Loucy (cell line): ENCODE data around the gene BFSP1.

Source experiments
- H2AFZ ChIP-seq: fragments of 200-600 bp; sonication (generic); 2 replicates; pipeline ENCODE4 v1.6.0; 2016; ENCODE audit warnings: antibody characterized with exemption, mild to moderate bottlenecking, low read length, moderate library complexity
- H3F3A ChIP-seq: fragments of 200-600 bp; 2 replicates; pipeline ENCODE4 v1.6.0; 2016; ENCODE audit warnings: antibody characterized with exemption, low read depth, mild to moderate bottlenecking
- H3K27me3 ChIP-seq: fragments of 200-600 bp; sonication (generic); 2 replicates; pipeline ENCODE4 v1.6.1; 2014; ENCODE audit warnings: low read length, mild to moderate bottlenecking; ENCODE audit not compliant: insufficient read depth, poor library complexity, severe bottlenecking
- H3K36me3 ChIP-seq: fragments of 200-600 bp; sonication (generic); 2 replicates; pipeline ENCODE4 v1.6.1; 2016; ENCODE audit warnings: low read length; ENCODE audit not compliant: insufficient read depth
- H3K4me1 ChIP-seq: fragments of 200-600 bp; sonication (generic); 2 replicates; pipeline ENCODE4 v1.5.1; 2014; ENCODE audit warnings: low read length, mild to moderate bottlenecking; ENCODE audit not compliant: insufficient read depth, poor library complexity, severe bottlenecking
- H3K4me2 ChIP-seq: fragments of 200-600 bp; sonication (generic); 2 replicates; pipeline ENCODE4 v1.6.0; 2014; ENCODE audit warnings: antibody characterized with exemption, low read length, low read depth, mild to moderate bottlenecking; ENCODE audit not compliant: poor library complexity, severe bottlenecking
- H3K4me3 ChIP-seq: fragments of 200-600 bp; sonication (generic); 2 replicates; pipeline ENCODE4 v1.5.1; 2014; ENCODE audit warnings: low read length, mild to moderate bottlenecking, mixed read lengths; ENCODE audit not compliant: poor library complexity, severe bottlenecking
- H3K79me2 ChIP-seq: fragments of 200-600 bp; sonication (generic); 2 replicates; pipeline ENCODE4 v1.6.1; 2014; ENCODE audit warnings: low read length; ENCODE audit not compliant: insufficient read depth
- H3K9ac ChIP-seq: fragments of 200-600 bp; sonication (generic); 2 replicates; pipeline ENCODE4 v1.6.0; 2014; ENCODE audit warnings: mild to moderate bottlenecking, low read depth, low read length, moderate library complexity; ENCODE audit not compliant: poor library complexity, severe bottlenecking
- H3K9me2 ChIP-seq: fragments of 200-600 bp; sonication (generic); replicated peaks from 2 replicates; pipeline ENCODE4 v1.6.1; 2016; ENCODE audit warnings: low read depth, low read length, mixed read lengths
- H3K9me3 ChIP-seq: fragments of 200-600 bp; sonication (generic); 2 replicates; pipeline ENCODE4 v1.6.1; 2014; ENCODE audit warnings: mild to moderate bottlenecking, antibody characterized with exemption, low read length, low read depth; ENCODE audit not compliant: insufficient read depth
- H4K20me1 ChIP-seq: fragments of 200-600 bp; sonication (generic); 2 replicates; pipeline ENCODE4 v1.6.0; 2014; ENCODE audit warnings: antibody characterized with exemption, low read length, mild to moderate bottlenecking; ENCODE audit not compliant: insufficient read depth, poor library complexity, severe bottlenecking
- EZH2phosphoT487 ChIP-seq: fragments of 200-600 bp; IDR thresholded peaks from 2 replicates; pipeline ENCODE4 v1.6.1; 2018; ENCODE audit warnings: antibody characterized with exemption, mild to moderate bottlenecking, moderate library complexity, borderline replicate concordance
- TF ChIP-seq, protein P1 (sequence below): fragments of 200-600 bp; sonication (generic); conservative IDR thresholded peaks from 2 replicates; pipeline ENCODE4 v1.5.1; 2014; ENCODE audit warnings: mild to moderate bottlenecking, antibody characterized with exemption, low read length

The BFSP1 gene

DNA sequence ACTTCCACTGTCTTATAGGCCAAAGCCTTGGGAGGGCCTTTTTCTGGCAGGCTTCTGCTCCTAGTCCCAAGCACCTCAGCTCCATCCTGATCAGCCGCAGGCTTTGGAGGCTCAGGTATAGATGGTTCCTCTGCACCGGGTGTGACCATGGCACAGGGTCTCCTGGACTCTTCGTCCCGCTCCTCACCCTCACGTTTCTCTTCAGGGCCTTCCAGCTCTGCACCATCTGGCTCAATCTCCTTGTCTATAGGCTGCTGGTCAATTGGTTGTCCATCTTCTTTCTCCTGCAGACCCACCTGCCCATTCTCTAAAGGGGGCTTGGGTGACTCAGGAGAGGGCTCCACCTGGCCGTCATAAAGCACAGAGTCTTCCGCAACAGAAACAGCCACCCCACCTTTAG lies 37.0 kb downstream of the BFSP1 start:
- Histone ChIP-seq H3K9me2 (no peaks in the 10 kb centered on the region), H3K9me3 (no peaks in the 10 kb centered on the region), H3K4me1 (no peaks in the 10 kb centered on the region), H3K27me3 (no peaks in the 10 kb centered on the region), H4K20me1 (no peaks in the 10 kb centered on the region), H3K79me2 (no peaks in the 10 kb centered on the region), H3K36me3 (no peaks in the 10 kb centered on the region), H3F3A (no peaks in the 10 kb centered on the region), H3K9ac (no peak overlapping the region), H3K4me3 (no peak overlapping the region), H2AFZ (no peak overlapping the region), H3K4me2 (no peak overlapping the region)
- TF ChIP-seq, protein P1, sequence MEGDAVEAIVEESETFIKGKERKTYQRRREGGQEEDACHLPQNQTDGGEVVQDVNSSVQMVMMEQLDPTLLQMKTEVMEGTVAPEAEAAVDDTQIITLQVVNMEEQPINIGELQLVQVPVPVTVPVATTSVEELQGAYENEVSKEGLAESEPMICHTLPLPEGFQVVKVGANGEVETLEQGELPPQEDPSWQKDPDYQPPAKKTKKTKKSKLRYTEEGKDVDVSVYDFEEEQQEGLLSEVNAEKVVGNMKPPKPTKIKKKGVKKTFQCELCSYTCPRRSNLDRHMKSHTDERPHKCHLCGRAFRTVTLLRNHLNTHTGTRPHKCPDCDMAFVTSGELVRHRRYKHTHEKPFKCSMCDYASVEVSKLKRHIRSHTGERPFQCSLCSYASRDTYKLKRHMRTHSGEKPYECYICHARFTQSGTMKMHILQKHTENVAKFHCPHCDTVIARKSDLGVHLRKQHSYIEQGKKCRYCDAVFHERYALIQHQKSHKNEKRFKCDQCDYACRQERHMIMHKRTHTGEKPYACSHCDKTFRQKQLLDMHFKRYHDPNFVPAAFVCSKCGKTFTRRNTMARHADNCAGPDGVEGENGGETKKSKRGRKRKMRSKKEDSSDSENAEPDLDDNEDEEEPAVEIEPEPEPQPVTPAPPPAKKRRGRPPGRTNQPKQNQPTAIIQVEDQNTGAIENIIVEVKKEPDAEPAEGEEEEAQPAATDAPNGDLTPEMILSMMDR: no peak
- no peak for TF ChIP-seq EZH2phosphoT487

DNA sequence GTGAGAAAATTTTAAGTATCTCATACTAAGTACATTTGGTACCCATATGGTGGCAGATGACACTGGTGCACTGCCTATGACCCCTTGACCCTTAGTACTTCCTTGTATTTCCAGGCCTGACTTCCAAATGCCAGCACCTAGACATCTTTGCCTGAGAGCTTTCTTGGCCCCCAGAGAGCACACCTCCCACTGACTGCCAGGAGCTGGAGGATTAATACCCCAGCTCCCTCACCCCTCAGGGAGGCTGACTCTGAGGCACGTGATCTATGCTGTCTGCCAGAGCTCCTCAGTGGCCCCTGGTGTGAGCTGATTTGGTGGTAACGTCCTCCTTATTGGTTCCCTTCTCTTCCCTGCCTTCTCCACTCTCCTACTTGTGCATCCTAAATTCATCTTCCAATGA lies 38.0 kb downstream of the BFSP1 start:
- Histone ChIP-seq H3K4me2 (no peak overlapping the region), H3K9me2 (no peaks in the 10 kb centered on the region), H3F3A (no peaks in the 10 kb centered on the region), H3K36me3 (no peaks in the 10 kb centered on the region), H3K79me2 (no peaks in the 10 kb centered on the region), H3K27me3 (no peaks in the 10 kb centered on the region), H3K4me1 (no peaks in the 10 kb centered on the region), H4K20me1 (no peaks in the 10 kb centered on the region), H2AFZ (no peak overlapping the region), H3K9me3 (no peaks in the 10 kb centered on the region), H3K4me3 (no peak overlapping the region), H3K9ac (no peak overlapping the region)
- TF ChIP-seq, protein P1: no peak
- TF ChIP-seq EZH2phosphoT487: no peak

DNA sequence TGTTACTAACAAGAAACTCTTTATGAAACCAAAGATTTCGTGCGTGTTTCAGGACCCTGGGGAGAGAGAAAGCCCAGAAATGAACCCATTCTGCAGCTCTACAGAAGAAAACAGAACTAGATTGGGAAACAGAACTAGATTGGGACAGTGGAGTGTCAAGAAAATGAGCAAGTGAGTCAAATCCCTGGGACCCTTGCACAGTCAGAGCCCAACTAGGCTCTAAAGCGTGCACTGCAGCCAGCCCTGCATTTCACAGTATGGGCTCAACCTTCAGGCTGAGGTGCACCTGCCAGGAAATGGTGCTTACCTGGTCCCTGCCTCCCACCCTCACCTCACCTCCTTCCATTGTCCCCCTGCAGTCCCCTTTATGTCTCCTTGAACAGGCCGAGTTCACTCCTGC lies 39.7 kb downstream of the BFSP1 start:
- no peak overlapping the region for H3K4me2 ChIP-seq

More for the DNA sequence above, 39.7 kb downstream of the BFSP1 start:
- H3K9ac ChIP-seq: no peak overlapping the region
- no peaks in the 10 kb centered on the region for H3K79me2 ChIP-seq
- no peaks in the 10 kb centered on the region for H3K4me1 ChIP-seq
- H3K9me2 ChIP-seq: no peaks in the 10 kb centered on the region
- H3K27me3 ChIP-seq: no peaks in the 10 kb centered on the region
- no peak overlapping the region for H2AFZ ChIP-seq
- H3K9me3 ChIP-seq: no peaks in the 10 kb centered on the region
- H4K20me1 ChIP-seq: no peaks in the 10 kb centered on the region
- H3F3A ChIP-seq: no peaks in the 10 kb centered on the region
- H3K4me3 ChIP-seq: no peak overlapping the region
- no peaks in the 10 kb centered on the region for H3K36me3 ChIP-seq
- TF ChIP-seq, protein P1: no peak
- TF ChIP-seq EZH2phosphoT487: no peak
